ENCODE data around the gene SPOCK1.

DNA sequence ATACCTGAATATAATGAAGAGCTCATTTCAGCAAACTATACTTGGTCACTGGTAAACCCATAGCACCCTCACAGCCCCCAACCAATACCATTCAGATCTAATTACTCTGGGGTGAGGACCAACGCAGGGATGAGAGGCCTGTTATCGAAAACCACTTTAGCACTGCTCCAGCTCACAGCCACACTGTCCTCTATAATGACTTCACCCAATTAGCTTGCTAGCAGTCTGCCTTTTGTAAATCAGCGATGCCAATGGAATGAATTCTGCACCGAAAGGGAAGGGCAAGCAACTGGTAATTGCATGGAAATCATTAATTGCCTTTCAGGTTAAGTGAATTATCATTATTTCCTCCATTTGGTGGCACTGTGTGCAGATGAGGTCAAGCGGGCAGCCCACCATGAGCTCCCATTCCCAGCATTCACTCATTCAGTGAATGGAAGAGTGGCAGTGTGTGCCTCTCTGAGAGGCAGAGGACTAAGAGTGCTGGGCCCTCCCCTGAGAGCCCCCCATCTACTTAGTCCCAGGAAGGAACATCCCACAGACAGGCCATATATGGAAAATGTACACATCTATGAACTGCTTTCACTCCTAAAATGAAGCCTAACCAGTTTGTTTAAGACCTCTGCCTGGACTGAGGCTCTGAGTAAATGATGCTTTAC, 262.1 kb downstream of the SPOCK1 start:
- TF ChIP-seq GATA2 (IDR thresholded peaks at IDR 0.05; ENCODE audit: low read depth, low read length): no peak
- TF ChIP-seq GATA3 (IDR thresholded peaks at IDR 0.05; ENCODE audit: low read depth, low read length): no peak

All from SH-SY5Y (cell line).